A549 (cell line): Measurements from ENCODE around the gene PPP1R9A. TPM values are rescaled to one million over a fixed set of nuclear protein-coding genes. Genes with fewer than 3 reads are reported as not detected.

Source experiments
- ATAC-seq, 2 experiments: fragments of 200-7000 bp in 1 of 2; fragments of >200 bp in 1 of 2; cut with Nextera tagmentation in 1 of 2; cut with Tn5 transposase in 1 of 2; 3 replicates each; pipeline versions ENCODE4 v1.8.0 to v1.9.1; 2018 to 2020; ENCODE audit warnings: mild to moderate bottlenecking in 1 of 2, moderate library complexity in 1 of 2
- CTCF ChIA-PET: fragments of 300-600 bp; sonication (Branson Sonifier 250); formaldehyde crosslinking; extraction: SDS; loops from one replicate; lab custom pipeline; 2021; ENCODE audit warnings: antibody characterized with exemption, inconsistent platforms; lab: Yijun Ruan, JAX
- POLR2A ChIA-PET: fragments of 350-600 bp; formaldehyde crosslinking; extraction: SDS; loops from one replicate; lab custom pipeline; 2021; ENCODE audit warnings: antibody characterized with exemption, inconsistent platforms; lab: Yijun Ruan, JAX
- DNase-seq, 2 experiments: peaks; one replicate each; pipeline versions ENCODE4 v3.0.0 to v3.0.0-alpha.2; 2011 to 2016; ENCODE audit warnings: low read depth in 1 of 2, low spot score in 1 of 2
- FAIRE-seq: peaks from 2 replicates; lab custom pipeline; 2011; peaks lifted over from hg19 to GRCh38; lab: Jason Lieb, UNC
- H3K27ac ChIP-seq, 2 experiments: fragments of >200 bp; sonication (Bioruptor Twin); formaldehyde crosslinking; 3 replicates each; pipeline ENCODE4 v1.5.1; 2016 to 2017
- H3K4me1 ChIP-seq: fragments of >200 bp; sonication (Bioruptor Twin); formaldehyde crosslinking; 3 replicates; pipeline ENCODE4 v1.6.1; 2016
- H3K4me2 ChIP-seq: fragments of >200 bp; sonication (Bioruptor Twin); formaldehyde crosslinking; 3 replicates; pipeline ENCODE4 v1.6.1; 2016
- H3K4me3 ChIP-seq: fragments of >200 bp; sonication (Bioruptor Twin); formaldehyde crosslinking; 3 replicates; pipeline ENCODE4 v1.5.1; 2016
- H3K9me3 ChIP-seq: fragments of >200 bp; sonication (Bioruptor Twin); formaldehyde crosslinking; 3 replicates; pipeline ENCODE4 v1.6.1; 2016
- BCL3 ChIP-seq: fragments of >200 bp; sonication (Bioruptor Twin); formaldehyde crosslinking; IDR thresholded peaks from 3 replicates; pipeline ENCODE4 v1.6.1; 2016
- BHLHE40 ChIP-seq: IDR thresholded peaks from 2 replicates; pipeline ENCODE4 v1.6.1; 2012; ENCODE audit warnings: low read depth, low read length, inconsistent platforms
- CBX2 ChIP-seq: fragments of 200-600 bp; sonication (generic); IDR thresholded peaks from 2 replicates; pipeline ENCODE4 v1.6.1; 2016; ENCODE audit warnings: low read depth, mild to moderate bottlenecking, borderline replicate concordance
- CHD4 ChIP-seq: fragments of 200-600 bp; sonication (generic); IDR thresholded peaks from 2 replicates; pipeline ENCODE4 v1.6.1; 2016; ENCODE audit warnings: antibody characterized with exemption, mild to moderate bottlenecking, borderline replicate concordance
- ELK1 ChIP-seq: fragments of 150-350 bp; IDR thresholded peaks from 2 replicates; pipeline ENCODE4 v1.6.1; 2014; ENCODE audit warnings: low read depth, mild to moderate bottlenecking, low read length
- FOXS1 ChIP-seq: fragments of 250-450 bp; sonication (Bioruptor Pico); IDR thresholded peaks from 2 replicates; pipeline ENCODE4 v1.5.0; 2020; ENCODE audit warnings: mild to moderate bottlenecking, moderate library complexity
- HMGXB4 ChIP-seq: fragments of 250-450 bp; sonication (Bioruptor Pico); IDR thresholded peaks from 2 replicates; pipeline ENCODE4 v1.5.0; 2021; ENCODE audit warnings: mild to moderate bottlenecking, moderate library complexity, borderline replicate concordance
- HOXA7 ChIP-seq: fragments of 250-450 bp; sonication (Bioruptor Pico); IDR thresholded peaks from 2 replicates; pipeline ENCODE4 v1.5.0; 2020; ENCODE audit warnings: mild to moderate bottlenecking, moderate library complexity
- HOXB5 ChIP-seq: fragments of 250-450 bp; sonication (Bioruptor Pico); IDR thresholded peaks from 2 replicates; pipeline ENCODE4 v1.5.0; 2020; ENCODE audit warnings: mild to moderate bottlenecking, moderate library complexity
- JUNB ChIP-seq: fragments of >200 bp; sonication (Bioruptor Twin); formaldehyde crosslinking; IDR thresholded peaks from 2 replicates; pipeline ENCODE4 v1.6.1; 2016
- NPAS2 ChIP-seq: fragments of 250-450 bp; sonication (Bioruptor Pico); IDR thresholded peaks from 2 replicates; pipeline ENCODE4 v1.8.0; 2022; ENCODE audit warnings: mild to moderate bottlenecking, moderate library complexity, borderline replicate concordance
- PHF8 ChIP-seq: fragments of 200-600 bp; sonication (generic); IDR thresholded peaks from 2 replicates; pipeline ENCODE4 v1.6.1; 2016; ENCODE audit warnings: low read depth, mild to moderate bottlenecking, antibody characterized with exemption, moderate library complexity, borderline replicate concordance
- POLR2A ChIP-seq: IDR thresholded peaks from 2 replicates; pipeline ENCODE4 v1.6.1; 2012; ENCODE audit warnings: mild to moderate bottlenecking, low read length
- RCOR1 ChIP-seq: fragments of 150-350 bp; IDR thresholded peaks from 2 replicates; pipeline ENCODE4 v1.6.1; 2014; ENCODE audit warnings: antibody characterized with exemption, low read length, low read depth
- REST ChIP-seq: fragments of 200-600 bp; sonication (generic); IDR thresholded peaks from 2 replicates; pipeline ENCODE4 v1.6.1; 2016; ENCODE audit warnings: antibody characterized with exemption, mild to moderate bottlenecking, moderate library complexity
- SMC3 ChIP-seq: fragments of >200 bp; sonication (Bioruptor Twin); formaldehyde crosslinking; IDR thresholded peaks from 3 replicates; pipeline ENCODE4 v1.6.1; 2018; ENCODE audit warnings: inconsistent platforms
- SREBF2 ChIP-seq: fragments of 450-650 bp; IDR thresholded peaks from 2 replicates; pipeline ENCODE4 v1.6.1; 2014; ENCODE audit warnings: mild to moderate bottlenecking, moderate library complexity
- ZC3H11A ChIP-seq: fragments of 450-650 bp; IDR thresholded peaks from 2 replicates; pipeline ENCODE4 v1.6.1; 2014; ENCODE audit warnings: antibody characterized with exemption, mild to moderate bottlenecking
- ZFP36 ChIP-seq: fragments of 450-650 bp; IDR thresholded peaks from 2 replicates; pipeline ENCODE4 v1.6.1; 2014; ENCODE audit warnings: borderline replicate concordance; ENCODE audit not compliant: partially characterized antibody
- ZSCAN20 ChIP-seq: fragments of 250-450 bp; sonication (Bioruptor Pico); IDR thresholded peaks from 2 replicates; pipeline ENCODE4 v1.8.0; 2022; ENCODE audit warnings: mild to moderate bottlenecking, moderate library complexity
- polyA plus RNA-seq, 4 experiments: library from polyadenylated mRNA; depleted of rRNA in 3 of 4; stranded (reverse); fragments of >200 nt; fragmentation: RNase III in 1 of 4; extraction: RNeasy Plus Mini Kit Qiagen cat#74134 plus additional on column Dnase treatment in 1 of 4; gene quantifications; 2 replicates in 3 of 4; 3 replicates in 1 of 4; pipeline ENCODE4 v1.2.3, GENCODE V29; 2011 to 2017

PPP1R9A gene
- polyA plus RNA-seq, 2 of the 4 experiments (the other 2 are of a cell fraction), result 5.0 to 18.7 TPM

DNA sequence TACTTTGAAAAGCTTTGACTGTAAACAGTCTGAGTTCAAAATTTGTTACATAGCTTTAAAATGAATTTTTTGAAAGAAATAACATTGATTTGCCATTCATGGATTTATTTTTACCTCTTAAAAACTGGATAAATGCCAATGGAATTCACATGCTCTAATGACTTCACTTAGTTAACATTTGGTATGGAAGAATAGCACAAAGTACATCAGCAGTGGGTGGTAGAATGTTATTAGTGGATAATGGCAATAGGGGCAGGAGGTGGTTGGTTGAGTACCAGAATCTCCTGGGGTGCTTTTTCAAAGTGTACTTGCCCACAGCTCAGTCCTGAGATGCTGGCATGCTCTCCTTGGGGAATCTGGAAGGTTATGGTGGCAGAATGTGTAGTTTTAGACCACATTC lies 4.7 kb downstream of the PPP1R9A start:
- no peak overlapping the region for H3K27ac ChIP-seq
- ChIA-PET POLR2A (no interaction called here), CTCF (interaction anchor here (0.7 kb wide), 1 partner anchor 475 kb away, joined by 3 read pairs; no protein-coding TSS in a partner anchor)
- no peak overlapping the region for H3K4me3 ChIP-seq
- H3K9me3 ChIP-seq, result no peaks in the 10 kb centered on the region
- FAIRE-seq (no peak), ATAC-seq (no peak), DNase-seq (no peak)
- TF ChIP-seq REST (no peak), ZFP36 (no peak), SREBF2 (no peak), SMC3 (no peak), ZC3H11A (no peak), BCL3 (no peak), PHF8 (no peak)
- peaks cover 17% of the 10 kb centered on the region; the same call in 2 of the 3 replicates for H3K4me1 ChIP-seq
- H3K4me2 ChIP-seq, result peak overlapping the region; percentile 42; the same call in 2 of the 3 replicates

GRCh38 chr7:94913391-94913790 lies 6.0 kb downstream of the PPP1R9A start:
- no peaks in the 10 kb centered on the region for H3K9me3 ChIP-seq
- ChIA-PET CTCF (no interaction called here), POLR2A (interaction anchor here (1.4 kb wide), 1 partner anchor 258 kb away, joined by 4 read pairs; the partner anchor contains the start of gene SGCE)
- ATAC-seq (no peak), FAIRE-seq (no peak), DNase-seq (no peak)
- TF ChIP-seq PHF8, result no peak
- TF ChIP-seq HMGXB4, result no peak
- no peak for TF ChIP-seq JUNB
- TF ChIP-seq SMC3, result no peak
- no peak for TF ChIP-seq RCOR1
- no peak for TF ChIP-seq HOXA7
- TF ChIP-seq CHD4, result no peak
- TF ChIP-seq ELK1, result no peak
- no peak for TF ChIP-seq HOXB5 (CRISPR knock-in tag)
- TF ChIP-seq CBX2, result no peak
- no peak for TF ChIP-seq FOXS1 (CRISPR knock-in tag)
- no peak for TF ChIP-seq NPAS2 (CRISPR knock-in tag)
- TF ChIP-seq SREBF2, result no peak
- TF ChIP-seq ZSCAN20 (CRISPR knock-in tag), result no peak
- no peak for TF ChIP-seq REST
- TF ChIP-seq POLR2A, result no peak
- no peak for TF ChIP-seq BHLHE40
- peaks cover 14% of the 10 kb centered on the region; the same call in 2 of the 3 replicates for H3K4me1 ChIP-seq
- H3K27ac ChIP-seq, result no peak overlapping the region
- H3K4me2 ChIP-seq, result no peak overlapping the region
- no peak overlapping the region for H3K4me3 ChIP-seq
